Loucy (cell line): ENCODE data around the gene FRMD1.

Experiments
- CTCF ChIP-seq: fragments of 200-600 bp; sonication (generic); conservative IDR thresholded peaks from 2 replicates; pipeline ENCODE4 v1.5.1; 2014; ENCODE audit warnings: mild to moderate bottlenecking, antibody characterized with exemption, low read length
- EZH2phosphoT487 ChIP-seq: fragments of 200-600 bp; IDR thresholded peaks from 2 replicates; pipeline ENCODE4 v1.6.1; 2018; ENCODE audit warnings: antibody characterized with exemption, mild to moderate bottlenecking, moderate library complexity, borderline replicate concordance

- TF ChIP-seq EZH2phosphoT487 (no peak), CTCF (no peak)
Observed at GRCh38 chr6:168095171-168095691, 16.2 kb upstream of the FRMD1 start.
